Mesendoderm (in vitro differentiated cells): ENCODE measurements around the gene MTX2. TPM values are rescaled to one million over a fixed set of nuclear protein-coding genes. Genes with fewer than 3 reads are reported as not detected.

Experiments used
- DNase-seq: peaks from one replicate; pipeline ENCODE4 v3.0.0; 2013
- H2AK5ac ChIP-seq: 2 replicates; pipeline ENCODE4 v1.6.1; 2013; ENCODE audit warnings: low read length, inconsistent platforms
- H2BK120ac ChIP-seq: 2 replicates; pipeline ENCODE4 v1.6.1; 2013; ENCODE audit warnings: low read depth, mild to moderate bottlenecking, low read length, moderate library complexity, mixed read lengths
- H2BK15ac ChIP-seq: replicated peaks from 2 replicates; pipeline ENCODE4 v1.6.1; 2013; ENCODE audit warnings: low read depth, mild to moderate bottlenecking, moderate library complexity
- H2BK5ac ChIP-seq: 2 replicates; pipeline ENCODE4 v1.6.1; 2013; ENCODE audit warnings: low read length, inconsistent platforms
- H3K18ac ChIP-seq: 2 replicates; pipeline ENCODE4 v1.6.1; 2013; ENCODE audit warnings: mild to moderate bottlenecking, low read length, mixed read lengths
- H3K23ac ChIP-seq: one replicate; pipeline ENCODE4 v1.6.1; 2013; ENCODE audit warnings: low read length
- H3K27ac ChIP-seq: 2 replicates; pipeline ENCODE4 v1.5.1; 2013; ENCODE audit warnings: low read depth, mild to moderate bottlenecking, inconsistent platforms, low read length, moderate library complexity
- H3K27me3 ChIP-seq: 2 replicates; pipeline ENCODE4 v1.6.1; 2013; ENCODE audit warnings: low read length, control low read depth, mild to moderate bottlenecking, inconsistent platforms; ENCODE audit not compliant: insufficient read depth, poor library complexity
- H3K36me3 ChIP-seq: 2 replicates; pipeline ENCODE4 v1.6.1; 2013; ENCODE audit warnings: low read length, inconsistent platforms; ENCODE audit not compliant: control insufficient read depth, insufficient read depth
- H3K4ac ChIP-seq: one replicate; pipeline ENCODE4 v1.6.1; 2013; ENCODE audit warnings: low read depth, mild to moderate bottlenecking, low read length, moderate library complexity
- H3K4me1 ChIP-seq: 2 replicates; pipeline ENCODE4 v1.6.1; 2013; ENCODE audit warnings: low read depth, low read length, inconsistent platforms; ENCODE audit not compliant: control insufficient read depth
- H3K4me2 ChIP-seq: 2 replicates; pipeline ENCODE4 v1.6.1; 2013; ENCODE audit warnings: low read length
- H3K4me3 ChIP-seq: 2 replicates; pipeline ENCODE4 v1.5.1; 2013; ENCODE audit warnings: mild to moderate bottlenecking, low read length
- H3K56ac ChIP-seq: one replicate; pipeline ENCODE4 v1.6.1; 2013; ENCODE audit warnings: low read length
- H3K79me1 ChIP-seq: 2 replicates; pipeline ENCODE4 v1.6.1; 2013; ENCODE audit warnings: low read length, inconsistent platforms
- H3K79me2 ChIP-seq: 2 replicates; pipeline ENCODE4 v1.6.1; 2013; ENCODE audit warnings: mild to moderate bottlenecking, low read length; ENCODE audit not compliant: control insufficient read depth, insufficient read depth
- H3K9ac ChIP-seq: 2 replicates; pipeline ENCODE4 v1.6.1; 2013; ENCODE audit warnings: low read length, inconsistent platforms
- H4K5ac ChIP-seq: one replicate; pipeline ENCODE4 v1.6.1; 2013; ENCODE audit warnings: low read length
- H4K8ac ChIP-seq: one replicate; pipeline ENCODE4 v1.6.1; 2013; ENCODE audit warnings: low read depth, mild to moderate bottlenecking, control low read depth, low read length, moderate library complexity
- WGBS: extraction: QIAGEN DNeasy Blood & Tissue Kit; methylation state at CpG from one replicate; pipeline ENCODE4 v1.1.7; 2013; ENCODE audit warnings: low lambda C conversion rate, missing lambda C conversion rate; ENCODE audit not compliant: insufficient coverage; ENCODE audit errors: extremely low coverage; 5-methylcytosine and 5-hydroxymethylcytosine counted together
- polyA plus RNA-seq, 2 experiments: library from polyadenylated mRNA; stranded (reverse); fragments of 200-250 nt; gene quantifications; one replicate each; pipeline ENCODE4 v1.2.3, GENCODE V29; 2013

Gene MTX2
- 38.3 TPM for polyA plus RNA-seq (2013, experiment 1 of 2)
- 45.7 TPM for polyA plus RNA-seq (2013, experiment 2 of 2)

GRCh38 chr2:176269319-176270099 lies at the start of gene MTX2:
TSS of gene MTX2 (plus strand) at chr2:176269442. CDS start at chr2:176269630, 188 bp downstream.
- Histone ChIP-seq H2BK5ac (peak within 1 kb of the TSS; percentile 69), H2AK5ac (no peak within 1 kb of the TSS), H3K56ac (peak within 1 kb of the TSS; percentile 95), H4K8ac (no peak within 1 kb of the TSS), H4K5ac (no peak within 1 kb of the TSS), H3K27ac (peak within 1 kb of the TSS; percentile 60), H3K79me1 (peaks cover 1% of the 10 kb centered on the region), H3K23ac (peak within 1 kb of the TSS; percentile 48), H3K4ac (peak within 1 kb of the TSS; percentile 26), H3K4me2 (peak within 1 kb of the TSS; percentile 67), H3K36me3 (no peaks in the 10 kb centered on the region), H3K18ac (peak within 1 kb of the TSS; percentile 22), H3K4me3 (peak within 1 kb of the TSS; percentile 64), H3K27me3 (no peaks in the 10 kb centered on the region), H2BK120ac (no peak within 1 kb of the TSS), H3K9ac (peak within 1 kb of the TSS; percentile 90), H2BK15ac (no peak within 1 kb of the TSS), H3K4me1 (no peaks in the 10 kb centered on the region), H3K79me2 (peaks cover 13% of the 10 kb centered on the region)
- WGBS, result no CpG with 5 or more reads among the region's 58 CpGs
- DNase-seq, result peak; percentile 88

- Histone ChIP-seq H3K79me1 (no peaks in the 10 kb centered on the region), H2BK5ac (no peak overlapping the region), H3K36me3 (no peaks in the 10 kb centered on the region), H3K4ac (no peak overlapping the region), H4K5ac (no peak overlapping the region), H3K27me3 (peaks cover 2% of the 10 kb centered on the region), H3K4me1 (no peaks in the 10 kb centered on the region), H2AK5ac (no peak overlapping the region), H3K4me2 (no peak overlapping the region), H2BK120ac (no peak overlapping the region), H3K9ac (no peak overlapping the region), H3K56ac (no peak overlapping the region), H3K79me2 (no peaks in the 10 kb centered on the region), H4K8ac (no peak overlapping the region), H3K4me3 (no peak overlapping the region), H2BK15ac (no peak overlapping the region), H3K23ac (no peak overlapping the region), H3K18ac (no peak overlapping the region), H3K27ac (no peak overlapping the region)
- no peak for DNase-seq
- WGBS, result no CpG with 5 or more reads among the region's 2 CpGs
Measured at GRCh38 chr2:176227874-176228273, 41.4 kb upstream of the MTX2 start.

GRCh38 chr2:176234156-176234555 lies 35.1 kb upstream of the MTX2 start:
- no peaks in the 10 kb centered on the region for H3K79me1 ChIP-seq
- no peak overlapping the region for H3K9ac ChIP-seq
- no peak for DNase-seq
- no peaks in the 10 kb centered on the region for H3K79me2 ChIP-seq
- no peak overlapping the region for H3K4me2 ChIP-seq
- no peak overlapping the region for H2BK5ac ChIP-seq
- H3K4me3 ChIP-seq, result no peak overlapping the region
- no peak overlapping the region for H3K4ac ChIP-seq
- no peak overlapping the region for H3K56ac ChIP-seq
- no peak overlapping the region for H4K5ac ChIP-seq
- no peak overlapping the region for H3K27ac ChIP-seq
- no peak overlapping the region for H4K8ac ChIP-seq
- H3K4me1 ChIP-seq, result no peaks in the 10 kb centered on the region
- no peak overlapping the region for H3K23ac ChIP-seq
- H2BK120ac ChIP-seq, result no peak overlapping the region
- no peaks in the 10 kb centered on the region for H3K27me3 ChIP-seq
- H2BK15ac ChIP-seq, result no peak overlapping the region
- H3K36me3 ChIP-seq, result no peaks in the 10 kb centered on the region
- WGBS, result no CpG with 5 or more reads among the region's 2 CpGs
- H2AK5ac ChIP-seq, result no peak overlapping the region
- no peak overlapping the region for H3K18ac ChIP-seq

GRCh38 chr2:176234940-176235339 lies 34.3 kb upstream of the MTX2 start:
- no peak overlapping the region for H3K23ac ChIP-seq
- no peaks in the 10 kb centered on the region for H3K79me2 ChIP-seq
- H2AK5ac ChIP-seq, result no peak overlapping the region
- no peak overlapping the region for H2BK120ac ChIP-seq
- no peaks in the 10 kb centered on the region for H3K27me3 ChIP-seq
- no peak overlapping the region for H2BK15ac ChIP-seq
- no peak overlapping the region for H2BK5ac ChIP-seq
- no peaks in the 10 kb centered on the region for H3K36me3 ChIP-seq
- no peak overlapping the region for H3K27ac ChIP-seq
- no peak overlapping the region for H4K8ac ChIP-seq
- no peak overlapping the region for H3K18ac ChIP-seq
- WGBS, result no CpG with 5 or more reads among the region's 1 CpG
- H3K4me1 ChIP-seq, result no peaks in the 10 kb centered on the region
- H4K5ac ChIP-seq, result no peak overlapping the region
- no peak for DNase-seq
- H3K4me3 ChIP-seq, result no peak overlapping the region
- no peak overlapping the region for H3K56ac ChIP-seq
- H3K4me2 ChIP-seq, result no peak overlapping the region
- no peak overlapping the region for H3K9ac ChIP-seq
- no peak overlapping the region for H3K4ac ChIP-seq
- no peaks in the 10 kb centered on the region for H3K79me1 ChIP-seq

GRCh38 chr2:176237456-176237855 lies 31.8 kb upstream of the MTX2 start:
- H2AK5ac ChIP-seq, result no peak overlapping the region
- no peaks in the 10 kb centered on the region for H3K79me1 ChIP-seq
- no peak overlapping the region for H3K23ac ChIP-seq
- no peak overlapping the region for H3K4me3 ChIP-seq
- no peaks in the 10 kb centered on the region for H3K79me2 ChIP-seq
- H3K27me3 ChIP-seq, result no peaks in the 10 kb centered on the region
- H2BK5ac ChIP-seq, result no peak overlapping the region
- no peak overlapping the region for H2BK15ac ChIP-seq
- no peak overlapping the region for H3K9ac ChIP-seq
- no peak overlapping the region for H3K27ac ChIP-seq
- no peak overlapping the region for H3K56ac ChIP-seq
- H4K8ac ChIP-seq, result no peak overlapping the region
- no peak for DNase-seq
- no peak overlapping the region for H3K4me2 ChIP-seq
- no peaks in the 10 kb centered on the region for H3K4me1 ChIP-seq
- no peaks in the 10 kb centered on the region for H3K36me3 ChIP-seq
- no peak overlapping the region for H3K4ac ChIP-seq
- H2BK120ac ChIP-seq, result no peak overlapping the region
- H4K5ac ChIP-seq, result no peak overlapping the region
- no CpG with 5 or more reads among the region's 4 CpGs for WGBS
- no peak overlapping the region for H3K18ac ChIP-seq

GRCh38 chr2:176239031-176239430 lies 30.2 kb upstream of the MTX2 start:
- WGBS, result no CpG with 5 or more reads among the region's 4 CpGs
- no peaks in the 10 kb centered on the region for H3K36me3 ChIP-seq

More at GRCh38 chr2:176239031-176239430, 30.2 kb upstream of the MTX2 start:
- H3K56ac ChIP-seq, result no peak overlapping the region
- H2AK5ac ChIP-seq, result no peak overlapping the region
- H3K27ac ChIP-seq, result no peak overlapping the region
- no peak overlapping the region for H3K18ac ChIP-seq
- H3K4ac ChIP-seq, result no peak overlapping the region
- no peaks in the 10 kb centered on the region for H3K79me1 ChIP-seq
- no peak overlapping the region for H4K8ac ChIP-seq
- no peaks in the 10 kb centered on the region for H3K79me2 ChIP-seq
- no peak overlapping the region for H2BK120ac ChIP-seq
- H3K9ac ChIP-seq, result no peak overlapping the region
- H2BK15ac ChIP-seq, result no peak overlapping the region
- H4K5ac ChIP-seq, result no peak overlapping the region
- H3K4me3 ChIP-seq, result no peak overlapping the region
- H3K23ac ChIP-seq, result no peak overlapping the region
- no peak for DNase-seq
- H3K27me3 ChIP-seq, result no peaks in the 10 kb centered on the region
- H2BK5ac ChIP-seq, result no peak overlapping the region
- H3K4me2 ChIP-seq, result no peak overlapping the region
- H3K4me1 ChIP-seq, result no peaks in the 10 kb centered on the region
